IPS-18c (cell line): Measurements from ENCODE around the gene KCNK15.

Source experiments
- H3K4me3 ChIP-seq: 2 replicates; pipeline ENCODE4 v1.7.0; 2013; ENCODE audit warnings: low read depth, mild to moderate bottlenecking, low read length, moderate library complexity; ENCODE audit not compliant: insufficient read depth
- H3K9me3 ChIP-seq: one replicate; pipeline ENCODE4 v1.6.1; 2013; ENCODE audit warnings: mild to moderate bottlenecking, low read length, moderate library complexity; ENCODE audit not compliant: control insufficient read depth, insufficient read depth

KCNK15 gene

DNA sequence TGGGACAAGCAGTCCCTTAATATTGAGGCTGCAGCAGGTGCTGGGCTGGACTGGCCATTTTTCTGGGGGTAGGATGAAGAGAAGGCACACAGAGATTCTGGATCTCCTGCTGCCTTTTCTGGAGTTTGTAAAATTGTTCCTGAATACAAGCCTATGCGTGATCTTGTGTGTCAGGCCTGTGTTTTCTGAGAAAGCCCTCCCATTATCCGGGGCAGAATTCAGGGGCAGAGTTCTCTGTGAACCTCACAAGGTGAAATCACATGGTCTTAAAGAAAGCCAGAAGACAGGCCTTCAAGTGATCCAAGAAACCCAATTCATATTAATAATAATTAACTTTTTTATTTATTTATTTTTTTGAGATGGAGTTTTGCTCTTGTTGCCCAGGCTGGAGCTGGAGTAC lies 18.0 kb upstream of the KCNK15 start:
- Histone ChIP-seq H3K9me3 (no peaks in the 10 kb centered on the region), H3K4me3 (no peak overlapping the region)

DNA sequence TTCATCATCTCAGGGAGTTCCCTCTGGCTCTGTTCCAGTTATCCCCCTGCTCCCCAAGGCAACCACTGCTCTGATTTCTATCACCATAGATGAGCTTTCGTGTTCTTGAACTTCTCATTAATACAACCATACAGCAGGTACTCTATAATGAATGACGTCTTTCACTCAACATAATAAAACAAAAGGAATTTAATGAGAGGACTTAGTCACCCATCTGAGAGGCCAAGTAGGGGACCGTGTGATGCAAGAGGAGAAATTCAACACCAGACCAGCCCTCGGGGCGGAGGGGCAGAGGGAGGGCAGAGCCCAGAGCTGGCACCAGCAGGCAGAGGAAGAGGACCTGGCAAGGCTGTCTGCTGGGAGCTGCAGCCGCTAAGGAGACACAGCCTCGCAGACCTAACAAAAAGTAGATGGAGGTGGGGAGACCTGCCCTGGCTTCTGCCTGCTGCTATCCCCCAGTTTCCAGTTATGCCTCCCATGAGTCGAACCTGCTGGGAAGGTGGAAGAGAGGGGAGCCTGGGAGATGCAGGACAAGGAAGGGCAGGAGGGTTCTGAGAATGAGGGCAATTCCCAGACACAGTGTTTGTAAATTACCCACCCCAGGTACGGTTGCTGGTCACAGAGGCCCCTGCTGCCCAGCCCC lies 16.7 kb upstream of the KCNK15 start:
- H3K4me3 ChIP-seq: no peak overlapping the region
- H3K9me3 ChIP-seq: no peaks in the 10 kb centered on the region

DNA sequence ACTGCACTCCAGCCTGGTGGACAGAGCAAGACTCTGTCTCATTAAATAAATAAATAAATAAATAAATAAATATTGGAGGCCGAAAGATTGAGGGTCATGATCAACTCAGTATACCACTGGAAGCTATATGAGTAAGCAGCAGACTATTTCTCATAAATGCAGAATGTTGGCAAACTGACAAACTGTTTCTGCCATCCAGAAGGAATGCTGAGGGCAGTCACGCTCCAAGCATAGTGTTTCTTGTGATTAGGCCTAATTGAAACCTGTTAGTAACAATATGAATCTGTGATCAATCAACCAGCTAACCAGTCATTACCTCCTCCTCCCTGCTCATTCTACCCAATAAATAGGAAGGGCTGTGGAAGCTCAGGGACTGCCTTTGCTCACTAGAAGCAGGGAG lies 15.2 kb upstream of the KCNK15 start:
- H3K9me3 ChIP-seq: no peaks in the 10 kb centered on the region
- no peak overlapping the region for H3K4me3 ChIP-seq

GRCh38 chr20:44731657-44732056 lies 14.0 kb upstream of the KCNK15 start:
- Histone ChIP-seq H3K9me3 (no peaks in the 10 kb centered on the region), H3K4me3 (no peak overlapping the region)

- peaks cover 2% of the 10 kb centered on the region for H3K9me3 ChIP-seq
- no peak overlapping the region for H3K4me3 ChIP-seq
Observed at GRCh38 chr20:44732327-44732726, 13.3 kb upstream of the KCNK15 start.

GRCh38 chr20:44733341-44734069 lies 12.2 kb upstream of the KCNK15 start:
- Histone ChIP-seq H3K4me3 (no peak overlapping the region), H3K9me3 (peaks cover 2% of the 10 kb centered on the region)

DNA sequence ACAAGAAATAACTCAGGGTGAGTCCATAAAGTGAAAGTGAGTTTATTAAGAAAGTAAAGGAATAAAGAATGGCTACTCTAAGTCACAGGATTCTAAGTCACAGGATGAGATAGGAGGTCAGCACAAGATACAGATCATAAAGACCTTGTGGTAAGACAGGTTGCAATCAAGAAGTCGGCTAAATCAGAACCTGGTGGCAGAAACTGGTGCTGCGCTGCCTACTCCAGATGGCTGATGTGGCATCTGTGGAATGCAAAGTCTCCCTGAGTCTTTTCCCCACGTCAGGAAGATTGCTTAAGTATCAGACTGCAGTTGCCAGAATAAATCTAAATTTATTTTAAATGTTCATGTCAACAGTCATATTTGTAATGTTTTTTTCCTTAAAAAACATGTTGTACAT lies 10.7 kb upstream of the KCNK15 start:
- H3K9me3 ChIP-seq: peaks cover 2% of the 10 kb centered on the region
- no peak overlapping the region for H3K4me3 ChIP-seq

GRCh38 chr20:44735816-44736169 lies 9.9 kb upstream of the KCNK15 start:
- Histone ChIP-seq H3K9me3 (peaks cover 2% of the 10 kb centered on the region), H3K4me3 (no peak overlapping the region)

GRCh38 chr20:44736170-44737021 lies 9.3 kb upstream of the KCNK15 start:
- H3K4me3 ChIP-seq: no peak overlapping the region
- H3K9me3 ChIP-seq: peaks cover 2% of the 10 kb centered on the region

GRCh38 chr20:44737116-44737515 lies 8.5 kb upstream of the KCNK15 start:
- Histone ChIP-seq H3K9me3 (peaks cover 2% of the 10 kb centered on the region), H3K4me3 (no peak overlapping the region)

- H3K4me3 ChIP-seq: no peak overlapping the region
- peaks cover 2% of the 10 kb centered on the region for H3K9me3 ChIP-seq
Observed at GRCh38 chr20:44738813-44739477, 6.7 kb upstream of the KCNK15 start.

- Histone ChIP-seq H3K4me3 (no peak overlapping the region), H3K9me3 (peaks cover 5% of the 10 kb centered on the region)
Observed at GRCh38 chr20:44739942-44740341, 5.7 kb upstream of the KCNK15 start.

- H3K9me3 ChIP-seq: peaks cover 3% of the 10 kb centered on the region
- H3K4me3 ChIP-seq: no peak overlapping the region
Observed at GRCh38 chr20:44742304-44743079, 3.2 kb upstream of the KCNK15 start.

DNA sequence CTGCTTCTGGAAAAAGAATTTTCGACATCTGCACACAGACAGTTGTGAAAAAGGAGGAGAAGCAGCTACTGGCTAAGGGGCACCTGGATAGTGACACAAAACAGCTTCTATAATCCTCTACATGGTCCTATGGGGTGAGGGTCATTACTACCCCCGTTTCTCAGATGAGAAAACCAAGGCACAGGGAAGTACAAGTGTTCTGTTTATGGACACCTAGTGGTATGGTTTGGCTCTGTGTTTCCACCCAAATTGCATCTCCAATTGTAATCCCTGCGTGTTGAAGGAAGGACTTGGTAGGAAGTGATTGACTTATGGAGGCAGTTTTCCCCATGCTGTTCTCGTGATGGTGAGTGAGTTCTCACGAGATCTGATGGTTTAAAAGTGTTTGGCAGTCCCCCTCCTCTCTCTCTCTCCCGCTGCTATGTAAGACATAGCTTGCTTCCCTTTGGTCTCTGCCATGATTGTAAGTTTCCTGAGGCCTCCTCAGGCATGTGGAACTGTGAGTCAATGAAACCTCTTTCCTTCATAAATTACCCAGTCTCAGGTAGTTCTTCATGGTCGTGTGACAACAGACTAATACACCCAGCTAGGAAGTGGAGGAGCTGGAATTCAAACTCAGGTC lies 2.5 kb upstream of the KCNK15 start:
- H3K9me3 ChIP-seq: peaks cover 3% of the 10 kb centered on the region
- no peak overlapping the region for H3K4me3 ChIP-seq

DNA sequence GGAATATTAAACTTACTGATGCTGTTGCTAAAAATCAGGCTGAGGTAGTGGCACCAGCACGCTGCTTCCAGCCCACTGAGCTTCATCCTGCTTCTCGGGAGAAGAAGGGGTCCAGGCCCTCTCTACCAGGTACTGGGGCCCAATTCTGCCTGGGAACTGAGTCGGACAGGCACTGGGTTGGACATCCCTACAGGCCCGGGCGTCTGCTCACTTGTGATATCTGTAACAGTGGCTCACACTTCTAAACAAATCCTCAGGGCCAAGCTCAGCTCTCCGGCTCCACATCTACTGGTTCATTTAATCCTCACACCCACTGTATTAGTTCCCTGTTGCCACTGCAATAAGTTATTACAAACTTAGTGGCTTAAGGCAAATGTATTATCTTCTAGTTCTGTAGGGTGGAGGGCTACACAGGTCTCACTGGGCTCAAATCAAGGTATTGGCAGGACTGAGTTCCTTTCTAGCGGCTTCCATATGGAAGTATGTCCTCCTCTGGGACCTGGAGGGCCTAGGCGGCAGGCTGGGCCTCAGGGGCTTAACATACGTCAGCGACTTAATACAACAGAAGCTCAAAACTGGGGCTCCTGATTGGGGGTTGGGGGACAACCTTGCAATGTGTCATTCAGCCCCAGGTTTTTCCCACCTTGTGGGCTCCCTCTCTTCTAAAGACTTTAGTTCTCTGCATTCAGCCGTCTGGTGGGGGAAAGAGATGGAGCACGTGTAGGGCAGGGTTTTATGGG lies 1.6 kb upstream of the KCNK15 start:
- H3K4me3 ChIP-seq: no peak overlapping the region
- H3K9me3 ChIP-seq: peaks cover 3% of the 10 kb centered on the region

GRCh38 chr20:44745122-44745597 lies 505 bp upstream of the KCNK15 start:
- peak overlapping the region; percentile 65; the same call in 1 of the 2 replicates for H3K4me3 ChIP-seq
- H3K9me3 ChIP-seq: peaks cover 3% of the 10 kb centered on the region
